Thyroid gland (tissue), 4 donors: Measurements from ENCODE around the gene PRKAB2. TPM values are rescaled to one million over a fixed set of nuclear protein-coding genes. Genes with fewer than 3 reads are reported as not detected.

Experiments used
- DNase-seq, 2 donors: peaks; one replicate each; pipeline ENCODE4 v3.0.0-alpha.2; 2019
- H3K27ac ChIP-seq, 3 donors: fragments of 200-600 bp; sonication (generic); 1 replicate in 2 of 3; 2 replicates in 1 of 3; pipeline ENCODE4 v1.5.1; 2016 to 2019; ENCODE audit warnings: mild to moderate bottlenecking in 1 of 3, moderate library complexity in 1 of 3
- H3K27me3 ChIP-seq: fragments of 200-600 bp; sonication (generic); one replicate; pipeline ENCODE4 v1.5.1; 2019
- H3K36me3 ChIP-seq, 2 donors: fragments of 200-600 bp; sonication (generic); one replicate each; pipeline ENCODE4 v1.5.1; 2016 to 2019
- H3K4me1 ChIP-seq, 2 donors: fragments of 200-600 bp; sonication (generic); one replicate each; pipeline ENCODE4 v1.5.1; 2017 to 2019
- H3K4me3 ChIP-seq, 3 donors: fragments of 200-600 bp; sonication (generic); replicated peaks in 1 of 3; 1 replicate in 2 of 3; 2 replicates in 1 of 3; pipeline ENCODE4 v1.5.1; 2016; ENCODE audit warnings: mild to moderate bottlenecking in 1 of 3
- H3K9me3 ChIP-seq: fragments of 200-600 bp; sonication (generic); one replicate; pipeline ENCODE4 v1.5.1; 2017
- POLR2A ChIP-seq, 2 donors: fragments of 450-650 bp; IDR thresholded peaks; one replicate each; pipeline ENCODE4 v1.6.1; 2017; ENCODE audit warnings: antibody characterized with exemption in 2 of 2, mild to moderate bottlenecking in 2 of 2, moderate library complexity in 1 of 2
- WGBS, 2 donors: methylation state at CpG; one replicate each; pipeline ENCODE4 v1.1.5; 2017; 5-methylcytosine and 5-hydroxymethylcytosine counted together
- intact Hi-C: fragments of 100-400 bp; cut with DNase I; formaldehyde crosslinking; loops from one replicate; pipeline ENCODE4 v1.15.1; 2023
- total RNA-seq, 4 donors: library from RNA; depleted of rRNA; stranded (reverse); fragments of >200 nt; gene quantifications; one replicate each; pipeline ENCODE4 v1.2.3, GENCODE V29; 2016
- TF ChIP-seq, protein P1 (sequence below), 6 experiments: fragments of 200-600 bp in 3 of 6; fragments of 450-650 bp in 3 of 6; sonication (generic) in 3 of 6; IDR thresholded peaks; one replicate each; pipeline ENCODE4 v1.5.1; 2016 to 2019; ENCODE audit warnings: antibody characterized with exemption in 6 of 6, mild to moderate bottlenecking in 2 of 6, inconsistent platforms in 1 of 6, moderate library complexity in 1 of 6

PRKAB2 gene
- total RNA-seq, 4 donors from 2014 or later: 9.9 to 13.7 (median 12.8) TPM

DNA sequence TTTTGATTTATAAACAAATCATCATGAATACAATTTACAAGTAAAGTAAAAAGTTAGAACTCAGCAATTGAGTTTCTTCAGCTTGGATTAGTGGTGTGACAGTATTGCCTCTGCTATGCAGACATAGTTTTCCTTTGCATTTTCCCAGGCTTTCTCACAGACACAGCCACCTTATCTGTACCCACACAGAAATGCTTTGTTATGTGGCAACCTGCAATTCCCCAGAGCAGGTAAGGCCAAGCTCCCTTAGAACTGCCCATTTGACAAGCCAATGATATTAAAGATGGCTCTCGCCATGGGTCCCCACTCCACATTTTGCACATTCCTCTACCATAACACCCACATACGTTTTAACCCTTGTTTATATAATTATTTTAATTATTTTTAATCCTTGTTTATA is 38.7 kb upstream of the PRKAB2 start:
- Histone ChIP-seq H3K4me1 (no peaks in the 10 kb centered on the region), H3K27ac (no peak overlapping the region), H3K36me3 (no peaks in the 10 kb centered on the region), H3K4me3 (no peak overlapping the region), H3K9me3 (no peaks in the 10 kb centered on the region), H3K27me3 (no peaks in the 10 kb centered on the region)
- no peak for TF ChIP-seq POLR2A (IDR thresholded peaks at IDR 0.05)
- TF ChIP-seq, protein P1, sequence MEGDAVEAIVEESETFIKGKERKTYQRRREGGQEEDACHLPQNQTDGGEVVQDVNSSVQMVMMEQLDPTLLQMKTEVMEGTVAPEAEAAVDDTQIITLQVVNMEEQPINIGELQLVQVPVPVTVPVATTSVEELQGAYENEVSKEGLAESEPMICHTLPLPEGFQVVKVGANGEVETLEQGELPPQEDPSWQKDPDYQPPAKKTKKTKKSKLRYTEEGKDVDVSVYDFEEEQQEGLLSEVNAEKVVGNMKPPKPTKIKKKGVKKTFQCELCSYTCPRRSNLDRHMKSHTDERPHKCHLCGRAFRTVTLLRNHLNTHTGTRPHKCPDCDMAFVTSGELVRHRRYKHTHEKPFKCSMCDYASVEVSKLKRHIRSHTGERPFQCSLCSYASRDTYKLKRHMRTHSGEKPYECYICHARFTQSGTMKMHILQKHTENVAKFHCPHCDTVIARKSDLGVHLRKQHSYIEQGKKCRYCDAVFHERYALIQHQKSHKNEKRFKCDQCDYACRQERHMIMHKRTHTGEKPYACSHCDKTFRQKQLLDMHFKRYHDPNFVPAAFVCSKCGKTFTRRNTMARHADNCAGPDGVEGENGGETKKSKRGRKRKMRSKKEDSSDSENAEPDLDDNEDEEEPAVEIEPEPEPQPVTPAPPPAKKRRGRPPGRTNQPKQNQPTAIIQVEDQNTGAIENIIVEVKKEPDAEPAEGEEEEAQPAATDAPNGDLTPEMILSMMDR (IDR thresholded peaks at IDR 0.05): no peak
- 85 to 88% methylated on average over 2 of the region's 2 CpGs for WGBS, 2 donors
- DNase-seq: no peak
- intact Hi-C loops: no loop called here

DNA sequence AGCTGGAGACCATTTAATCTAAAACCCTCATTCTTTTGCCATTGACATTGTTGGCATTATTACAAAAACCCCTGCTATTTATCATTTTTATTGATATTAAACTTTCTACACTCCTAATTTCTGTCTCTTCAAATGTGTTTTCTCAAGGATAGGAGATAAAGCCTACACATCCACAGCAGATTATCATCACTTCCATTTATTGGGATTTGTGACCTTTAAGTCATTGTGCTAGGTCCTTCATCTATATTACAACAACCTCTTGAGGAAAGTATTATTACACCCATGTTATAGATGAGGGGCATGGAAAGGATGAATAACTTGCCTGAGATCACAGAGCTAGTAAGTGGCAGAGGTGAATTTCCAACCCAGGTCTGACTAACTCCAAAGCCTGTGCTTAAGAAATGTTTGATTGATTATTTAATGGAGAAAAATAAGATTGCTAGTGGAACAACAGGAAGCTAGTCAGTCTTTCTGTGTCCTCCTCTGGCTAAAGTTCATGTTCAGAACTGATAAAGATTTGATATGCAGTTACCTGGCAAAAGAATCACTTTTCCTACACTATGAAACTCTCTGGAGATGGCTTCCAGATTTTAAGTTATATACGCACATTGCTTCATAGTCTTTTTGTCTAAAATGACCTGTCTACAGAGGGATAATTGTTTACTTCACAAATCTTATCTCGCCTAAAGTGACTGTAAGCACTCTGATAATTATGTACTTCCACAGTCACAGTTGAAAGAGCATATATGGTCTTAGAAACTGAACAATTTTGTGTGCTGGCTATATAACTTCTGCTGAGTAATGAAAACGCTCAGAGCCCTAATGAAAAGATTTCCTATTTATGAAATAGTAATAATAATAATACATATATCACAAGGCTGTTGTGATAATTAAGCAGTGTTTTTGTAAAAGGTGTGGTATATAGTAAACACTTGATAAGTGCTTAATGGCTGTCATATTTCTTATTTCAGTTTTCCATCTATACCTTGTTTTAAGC is 37.9 kb upstream of the PRKAB2 start:
- 94% methylated on average over 3 of the region's 3 CpGs for WGBS, 2 donors
- H3K4me1 ChIP-seq: no peaks in the 10 kb centered on the region
- TF ChIP-seq POLR2A (IDR thresholded peaks at IDR 0.05): no peak
- TF ChIP-seq, protein P1 (IDR thresholded peaks at IDR 0.05): no peak
- intact Hi-C loops: no loop called here
- H3K4me3 ChIP-seq: no peak overlapping the region
- H3K9me3 ChIP-seq: no peaks in the 10 kb centered on the region
- no peaks in the 10 kb centered on the region for H3K36me3 ChIP-seq
- no peak overlapping the region for H3K27ac ChIP-seq
- DNase-seq: no peak
- H3K27me3 ChIP-seq: no peaks in the 10 kb centered on the region

DNA sequence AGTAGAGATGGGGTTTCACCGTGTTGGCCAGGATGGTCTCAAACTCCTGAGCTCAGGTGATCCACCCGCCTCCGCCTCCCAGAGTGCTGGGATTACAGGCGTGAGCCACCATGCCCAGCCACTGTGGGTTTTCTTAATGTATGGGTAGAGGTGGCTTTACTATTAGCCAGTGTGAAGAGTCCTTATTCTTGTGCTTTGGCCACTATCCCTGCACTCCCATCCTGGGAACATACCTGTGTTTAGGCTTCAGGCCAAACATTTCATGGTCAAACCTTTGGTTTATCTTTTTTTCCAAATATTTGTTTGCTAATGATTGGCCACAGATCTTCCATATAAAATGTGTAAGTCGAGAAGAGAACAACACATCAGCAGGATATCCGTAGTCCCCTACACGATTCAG is 36.3 kb upstream of the PRKAB2 start:
- Histone ChIP-seq H3K9me3 (no peaks in the 10 kb centered on the region), H3K36me3 (no peaks in the 10 kb centered on the region), H3K27ac (no peak overlapping the region), H3K27me3 (no peaks in the 10 kb centered on the region), H3K4me1 (no peaks in the 10 kb centered on the region), H3K4me3 (no peak overlapping the region)
- intact Hi-C loops: no loop called here
- TF ChIP-seq POLR2A (IDR thresholded peaks at IDR 0.05): no peak
- TF ChIP-seq, protein P1 (IDR thresholded peaks at IDR 0.05): no peak
- DNase-seq: no peak
- 88 to 96% methylated on average over 6 to 7 of the region's 7 CpGs for WGBS, 2 donors

DNA sequence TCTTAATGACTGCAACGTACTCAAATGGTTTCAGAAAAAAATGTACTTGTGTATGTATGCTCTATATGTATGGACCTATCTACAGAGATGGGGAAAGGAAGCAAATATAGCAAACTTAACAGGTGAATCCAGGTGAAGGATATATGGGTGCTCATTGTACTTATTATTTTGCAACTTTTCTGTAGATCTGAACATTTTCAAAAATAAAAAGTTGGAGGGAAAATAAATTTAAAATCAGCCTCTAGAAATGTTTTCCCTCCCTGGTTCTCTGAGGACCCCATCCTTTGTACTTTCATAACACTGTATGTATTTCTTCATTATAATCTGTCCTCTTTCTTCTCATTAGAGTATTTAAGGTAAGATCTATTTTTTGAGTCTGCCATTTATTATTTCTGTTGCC is 34.9 kb upstream of the PRKAB2 start:
- H3K9me3 ChIP-seq: no peaks in the 10 kb centered on the region
- no peaks in the 10 kb centered on the region for H3K27me3 ChIP-seq
- no peaks in the 10 kb centered on the region for H3K36me3 ChIP-seq
- H3K4me3 ChIP-seq: no peak overlapping the region
- WGBS, 2 donors: 86 to 94% methylated on average over 1 of the region's 1 CpG
- TF ChIP-seq, protein P1 (IDR thresholded peaks at IDR 0.05): no peak
- no peak for TF ChIP-seq POLR2A (IDR thresholded peaks at IDR 0.05)
- no peaks in the 10 kb centered on the region for H3K4me1 ChIP-seq
- DNase-seq: no peak
- intact Hi-C loops: no loop called here
- no peak overlapping the region for H3K27ac ChIP-seq

DNA sequence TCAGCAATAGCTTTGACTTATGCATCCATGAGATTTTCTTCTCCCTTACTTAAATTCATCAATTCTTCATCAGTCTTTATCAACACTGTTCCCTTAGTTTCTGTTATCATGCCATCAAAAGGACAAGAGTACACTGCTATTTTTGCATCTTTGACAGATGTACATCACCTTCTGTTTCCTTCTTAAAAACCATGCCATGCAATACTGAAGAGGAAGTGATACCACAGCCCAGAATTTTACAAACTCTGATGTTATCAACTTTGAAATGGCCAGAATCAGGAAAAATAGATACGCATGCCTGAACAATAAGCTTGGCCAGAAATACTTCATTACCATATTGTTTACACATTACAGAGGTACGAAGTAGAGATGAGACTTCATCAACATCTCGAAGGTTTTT is 31.8 kb upstream of the PRKAB2 start:
- 91 to 92% methylated on average over 3 of the region's 3 CpGs for WGBS, 2 donors
- intact Hi-C loops: no loop called here

More for the DNA sequence above, 31.8 kb upstream of the PRKAB2 start:
- Histone ChIP-seq H3K4me3 (no peak overlapping the region), H3K27me3 (no peaks in the 10 kb centered on the region), H3K36me3 (no peaks in the 10 kb centered on the region), H3K9me3 (no peaks in the 10 kb centered on the region), H3K4me1 (no peaks in the 10 kb centered on the region), H3K27ac (no peak overlapping the region)
- DNase-seq: no peak
- no peak for TF ChIP-seq POLR2A (IDR thresholded peaks at IDR 0.05)
